Transverse colon (tissue), 4 donors: ENCODE measurements around the gene KLHDC7B. TPM values are rescaled to one million over a fixed set of nuclear protein-coding genes. Genes with fewer than 3 reads are reported as not detected.
A peak's percentile ranks its signal among the peaks of the same experiment; 100 is the strongest.

Source experiments
- DNase-seq: peaks from one replicate; pipeline ENCODE4 v3.0.0-alpha.2; 2019
- H3K27ac ChIP-seq, 4 donors: fragments of 200-600 bp; sonication (generic); 2 replicates each; pipeline ENCODE4 v1.5.1; 2016 to 2018; ENCODE audit warnings: inconsistent platforms in 4 of 4
- H3K27me3 ChIP-seq: fragments of 200-600 bp; sonication (generic); 2 replicates; pipeline ENCODE4 v1.5.1; 2017; ENCODE audit warnings: inconsistent platforms
- H3K36me3 ChIP-seq, 4 donors: fragments of 200-600 bp; sonication (generic); 2 replicates each; pipeline ENCODE4 v1.5.1; 2017 to 2019; ENCODE audit warnings: inconsistent platforms in 4 of 4
- H3K4me1 ChIP-seq, 4 donors: fragments of 200-600 bp; sonication (generic); 2 replicates each; pipeline ENCODE4 v1.5.1; 2017 to 2020; ENCODE audit warnings: inconsistent platforms in 4 of 4
- H3K4me3 ChIP-seq, 4 donors: fragments of 200-600 bp; sonication (generic); 1 replicate in 1 of 4; 2 replicates in 3 of 4; pipeline versions ENCODE4 v1.5.1 to v1.6.1; 2017 to 2019; ENCODE audit warnings: inconsistent platforms in 4 of 4
- H3K9me3 ChIP-seq, 2 donors: fragments of 200-600 bp; sonication (generic); 2 replicates each; pipeline ENCODE4 v1.5.1; 2017 to 2019; ENCODE audit warnings: inconsistent platforms in 2 of 2
- CTCF ChIP-seq, 5 experiments: fragments of 200-600 bp in 3 of 5; fragments of 450-650 bp in 2 of 5; sonication (generic) in 3 of 5; IDR thresholded peaks; 1 replicate in 2 of 5; 2 replicates in 3 of 5; pipeline ENCODE4 v1.5.1; 2016 to 2017; ENCODE audit warnings: antibody characterized with exemption in 5 of 5, inconsistent platforms in 3 of 5, mild to moderate bottlenecking in 2 of 5, moderate library complexity in 1 of 5
- EP300 ChIP-seq: sonication (generic); formaldehyde crosslinking; IDR thresholded peaks from one replicate; pipeline ENCODE4 v1.6.1; 2017; ENCODE audit warnings: antibody characterized with exemption, low read depth
- POLR2A ChIP-seq: fragments of 450-650 bp; IDR thresholded peaks from one replicate; pipeline ENCODE4 v1.6.1; 2016; ENCODE audit warnings: antibody characterized with exemption, mild to moderate bottlenecking, moderate library complexity
- POLR2AphosphoS5 ChIP-seq, 3 donors: sonication (generic); formaldehyde crosslinking; IDR thresholded peaks; one replicate each; pipeline ENCODE4 v1.6.1; 2016; ENCODE audit warnings: antibody characterized with exemption in 3 of 3
- WGBS, 2 donors: methylation state at CpG; one replicate each; pipeline ENCODE4 v1.1.5; 2018; ENCODE audit warnings: low coverage in 1 of 2; 5-methylcytosine and 5-hydroxymethylcytosine counted together
- in situ Hi-C, 4 donors: fragments of 200-750 bp; cut with MboI; loops; one replicate each; pipeline versions ENCODE4 v1.15.0 to v1.15.1; 2017; ENCODE audit warnings: low sequenced_read_pairs in 3 of 4, low pct_ligation_motif_present in 1 of 4, low pct_unique_long_range_greater_than_20kb in 1 of 4
- intact Hi-C: fragments of 100-400 bp; cut with DNase I; formaldehyde crosslinking; loops from one replicate; pipeline ENCODE4 v1.15.1; 2023; ENCODE audit warnings: low total_unique reads
- total RNA-seq, 4 donors: library from RNA; depleted of rRNA; stranded (reverse); fragments of >200 nt; gene quantifications; one replicate each; pipeline ENCODE4 v1.1.0, GENCODE V29; 2016

KLHDC7B gene
- total RNA-seq, 4 donors from 2014 or later = 0.14 to 1.5 (median 0.32) TPM; not detected in 1

GRCh38 chr22:50504369-50505211, 41.1 kb upstream of the KLHDC7B start:
- WGBS, 2 donors = 93% methylated on average over 44 of the region's 44 CpGs; no CpG with 5 or more reads in 1 of the 2 donors
- intact Hi-C loops = no loop called here
- in situ Hi-C loops = no loop called here
- Histone ChIP-seq H3K4me1 (peaks cover 8 to 30% (median 20%) of the 10 kb centered on the region in 4 donors), H3K9me3 (no peaks in the 10 kb centered on the region), H3K36me3 (peaks cover 0 to 4% (median 0%) of the 10 kb centered on the region in 4 donors), H3K4me3 (no peak overlapping the region), H3K27ac (no peak overlapping the region), H3K27me3 (no peaks in the 10 kb centered on the region)
- TF ChIP-seq POLR2A (no peak), CTCF (IDR thresholded peaks at IDR 0.05) (no peak)
- DNase-seq = no peak

DNA sequence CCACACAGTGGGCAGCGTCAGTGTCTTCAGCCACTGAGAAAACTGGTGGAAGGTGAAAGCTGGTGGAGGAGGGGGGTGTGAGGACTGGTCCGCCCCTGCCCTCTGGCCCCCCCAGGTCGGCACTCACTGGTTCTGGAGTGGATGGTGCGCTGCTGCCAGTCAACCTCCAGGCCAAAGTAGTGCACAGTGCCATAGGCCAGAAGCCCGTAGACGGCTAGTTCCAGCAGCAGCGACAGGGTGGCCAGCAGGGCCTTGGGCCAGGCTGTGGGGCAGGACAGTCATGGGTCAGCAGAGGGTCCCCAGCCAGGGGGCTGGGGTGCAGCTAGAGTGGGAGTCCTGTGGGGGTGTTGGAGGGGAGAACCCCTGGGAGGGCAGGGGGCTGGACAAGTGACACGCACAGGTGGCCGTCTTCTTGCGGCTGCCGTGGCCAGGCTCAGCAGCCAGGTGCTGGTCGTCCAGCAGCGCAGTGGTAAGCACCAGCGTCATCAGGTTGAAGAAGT, 40.4 kb upstream of the KLHDC7B start:
- intact Hi-C loops = no loop called here
- peaks cover 0 to 4% (median 0%) of the 10 kb centered on the region in 4 donors for H3K36me3 ChIP-seq
- no peaks in the 10 kb centered on the region for H3K27me3 ChIP-seq
- WGBS, 2 donors = 92% methylated on average over 14 of the region's 14 CpGs; no CpG with 5 or more reads in 1 of the 2 donors
- H3K9me3 ChIP-seq = no peaks in the 10 kb centered on the region
- DNase-seq = no peak
- H3K27ac ChIP-seq = no peak overlapping the region
- TF ChIP-seq EP300 = no peak
- no peak for TF ChIP-seq POLR2AphosphoS5 (IDR thresholded peaks at IDR 0.05)
- TF ChIP-seq POLR2A = no peak
- TF ChIP-seq CTCF (IDR thresholded peaks at IDR 0.05) = no peak
- peaks cover 8 to 30% (median 21%) of the 10 kb centered on the region in 4 donors for H3K4me1 ChIP-seq
- in situ Hi-C loops = no loop called here
- H3K4me3 ChIP-seq = no peak overlapping the region

GRCh38 chr22:50505776-50506610, 39.7 kb upstream of the KLHDC7B start:
- H3K36me3 ChIP-seq = peaks cover 0 to 4% (median 0%) of the 10 kb centered on the region in 4 donors
- H3K9me3 ChIP-seq = no peaks in the 10 kb centered on the region
- WGBS, 2 donors = 90 to 94% methylated on average over 2 to 40 of the region's 41 CpGs
- in situ Hi-C loops = no loop called here
- intact Hi-C loops = no loop called here
- no peaks in the 10 kb centered on the region for H3K27me3 ChIP-seq
- peaks cover 8 to 30% (median 21%) of the 10 kb centered on the region in 4 donors for H3K4me1 ChIP-seq
- TF ChIP-seq POLR2AphosphoS5 (IDR thresholded peaks at IDR 0.05) = no peak
- TF ChIP-seq POLR2A = no peak
- TF ChIP-seq CTCF (IDR thresholded peaks at IDR 0.05) = no peak
- no peak for TF ChIP-seq EP300
- H3K27ac ChIP-seq = no peak overlapping the region
- H3K4me3 ChIP-seq = peak overlapping the region in 1 of 4 donors; percentile 97
- no peak for DNase-seq
